Left lung (tissue), 10 donors: Measurements from ENCODE around the gene NNAT. TPM values are rescaled to one million over a fixed set of nuclear protein-coding genes. Genes with fewer than 3 reads are reported as not detected.

Source experiments
- ATAC-seq: fragments of 200-7000 bp; cut with Tn5 transposase; one replicate; pipeline ENCODE4 v1.9.1; 2020; ENCODE audit warnings: moderate library complexity
- DNase-seq, 4 donors: peaks; one replicate each; pipeline ENCODE4 v3.0.0-alpha.2; 2013 to 2020
- H3K27ac ChIP-seq, 2 donors: fragments of 200-600 bp; sonication (generic) in 1 of 2; one replicate each; pipeline versions ENCODE4 v1.5.0 to v1.8.0; 2020 to 2021
- H3K27me3 ChIP-seq, 2 donors: fragments of 200-600 bp; sonication (generic) in 1 of 2; one replicate each; pipeline versions ENCODE4 v1.5.0 to v1.8.0; 2020 to 2021
- H3K36me3 ChIP-seq, 2 donors: fragments of 200-600 bp; sonication (generic) in 1 of 2; one replicate each; pipeline versions ENCODE4 v1.5.0 to v1.8.0; 2020 to 2021
- H3K4me1 ChIP-seq, 2 donors: fragments of 200-600 bp; one replicate each; pipeline ENCODE4 v1.8.0; 2021
- H3K4me3 ChIP-seq, 2 donors: fragments of 200-600 bp; sonication (generic) in 1 of 2; one replicate each; pipeline versions ENCODE4 v1.5.0 to v1.8.0; 2020 to 2021; ENCODE audit warnings: mild to moderate bottlenecking in 1 of 2
- H3K9me3 ChIP-seq, 2 donors: fragments of 200-600 bp; sonication (generic) in 1 of 2; one replicate each; pipeline versions ENCODE4 v1.5.0 to v1.8.0; 2020 to 2021
- CTCF ChIP-seq, 2 donors: fragments of 200-600 bp; sonication (generic) in 1 of 2; IDR thresholded peaks; one replicate each; pipeline versions ENCODE4 v1.5.0 to v1.8.0; 2021; ENCODE audit warnings: antibody characterized with exemption in 2 of 2
- intact Hi-C, 2 donors: fragments of 100-400 bp; cut with DNase I; formaldehyde crosslinking; loops; one replicate each; pipeline versions ENCODE4 v1.11.2 to v1.14.2; 2022
- polyA plus RNA-seq, 6 donors: library from polyadenylated mRNA; unstranded; fragments of 120-200 nt; gene quantifications; one replicate each; pipeline ENCODE4 v1.2.1, GENCODE V29; 2013; ENCODE audit not compliant: insufficient read length in 6 of 6
- total RNA-seq, 2 donors: library from RNA; stranded (reverse); fragmentation: NEBNext Ultra II Directional; extraction: Animal tissue kit (Norgen Biotek cat#: 25700); gene quantifications; one replicate each; pipeline ENCODE4 v1.2.1, GENCODE V29; 2021
- donor health status: DM: no; HTN: yes; CAD: no.
- donor health status: DM: no; HTN: no; CAD: no.

The NNAT gene
- total and polyA plus RNA-seq, 8 donors, result 0.45 to 65.0 (median 47.1) TPM

GRCh38 chr20:37562695-37563480 is 41.8 kb downstream of the NNAT start:
- no peaks in the 10 kb centered on the region for H3K36me3 ChIP-seq
- H3K4me1 ChIP-seq, result peaks cover 0 to 11% of the 10 kb centered on the region in 2 donors
- DNase-seq, result no peak
- ATAC-seq, result no peak
- no peak overlapping the region for H3K4me3 ChIP-seq
- no peak for TF ChIP-seq CTCF (IDR thresholded peaks at IDR 0.05)
- no peaks in the 10 kb centered on the region for H3K9me3 ChIP-seq
- peaks cover 8 to 69% of the 10 kb centered on the region in 2 donors for H3K27me3 ChIP-seq
- intact Hi-C loops, result loop anchor here in 1 of 2 donors (10.0 kb wide), 2 partner anchors 432 to 662 kb away; no protein-coding TSS in a partner anchor
- no peak overlapping the region for H3K27ac ChIP-seq

- H3K36me3 ChIP-seq, result no peaks in the 10 kb centered on the region
- H3K4me3 ChIP-seq, result no peak overlapping the region
- H3K27ac ChIP-seq, result no peak overlapping the region
- H3K27me3 ChIP-seq, result peaks cover 8 to 80% of the 10 kb centered on the region in 2 donors
- intact Hi-C loops, result loop anchor here in 1 of 2 donors (10.0 kb wide), 2 partner anchors 431 to 661 kb away; no protein-coding TSS in a partner anchor
- no peaks in the 10 kb centered on the region for H3K9me3 ChIP-seq
- no peak for DNase-seq
- peaks cover 0 to 11% of the 10 kb centered on the region in 2 donors for H3K4me1 ChIP-seq
- ATAC-seq, result no peak
- no peak for TF ChIP-seq CTCF (IDR thresholded peaks at IDR 0.05)
These were observed 43.0 kb downstream of the NNAT start for GRCh38 chr20:37564016-37564387.

- Histone ChIP-seq H3K9me3 (no peaks in the 10 kb centered on the region), H3K4me1 (peaks cover 0 to 11% of the 10 kb centered on the region in 2 donors), H3K4me3 (no peak overlapping the region), H3K27me3 (peaks cover 8 to 86% of the 10 kb centered on the region in 2 donors), H3K27ac (no peak overlapping the region), H3K36me3 (no peaks in the 10 kb centered on the region)
- intact Hi-C loops, result loop anchor here in 1 of 2 donors (10.0 kb wide), 2 partner anchors 430 to 660 kb away; no protein-coding TSS in a partner anchor
- peak; percentile 92 for ATAC-seq
- peak in 3 of 4 donors; percentile 41 to 88 (median 56) for DNase-seq
- peak; percentile 81 to 94 for TF ChIP-seq CTCF (IDR thresholded peaks at IDR 0.05)
These were observed 43.5 kb downstream of the NNAT start for GRCh38 chr20:37564388-37565133.

- Histone ChIP-seq H3K4me1 (peaks cover 0 to 11% of the 10 kb centered on the region in 2 donors), H3K27ac (no peak overlapping the region), H3K9me3 (no peaks in the 10 kb centered on the region), H3K27me3 (peaks cover 8 to 86% of the 10 kb centered on the region in 2 donors), H3K4me3 (no peak overlapping the region), H3K36me3 (no peaks in the 10 kb centered on the region)
- DNase-seq (no peak), ATAC-seq (no peak)
- intact Hi-C loops, result loop anchor here in 1 of 2 donors (10.0 kb wide), 2 partner anchors 430 to 660 kb away; no protein-coding TSS in a partner anchor
- no peak for TF ChIP-seq CTCF (IDR thresholded peaks at IDR 0.05)
These were observed 44.2 kb downstream of the NNAT start for GRCh38 chr20:37565134-37565811.
